ENCODE measurements around the gene CLPX.
"Not testable (repeated sequence)": the region's sequence is repeated elsewhere in the genome, so short reads cannot be mapped to it uniquely, and the experiment has no call there.

Gene CLPX

GRCh38 chr15:65197337-65197645 lies 12.1 kb upstream of the CLPX start:
- in situ Hi-C loops (cut with HindIII; ENCODE audit: low sequenced_read_pairs): no loop called here
- no peak overlapping the region for H3K4me3 ChIP-seq (ENCODE audit: low read depth, low read length)
- no peak for DNase-seq (ENCODE audit: low read depth)
- no peak for TF ChIP-seq CTCF (IDR thresholded peaks at IDR 0.05; ENCODE audit: low read depth, low read length, missing control alignments)

GRCh38 chr15:65196637-65197336 lies 11.6 kb upstream of the CLPX start:
- no peak overlapping the region for H3K4me3 ChIP-seq (ENCODE audit: low read depth, low read length)
- in situ Hi-C loops (cut with HindIII; ENCODE audit: low sequenced_read_pairs): no loop called here
- no peak for TF ChIP-seq CTCF (IDR thresholded peaks at IDR 0.05; ENCODE audit: low read depth, low read length, missing control alignments)
- DNase-seq (ENCODE audit: low read depth): no peak

GRCh38 chr15:65195548-65195923 lies 10.4 kb upstream of the CLPX start:
- no peak for TF ChIP-seq CTCF (IDR thresholded peaks at IDR 0.05; ENCODE audit: low read depth, low read length, missing control alignments)
- DNase-seq (ENCODE audit: low read depth): no peak
- H3K4me3 ChIP-seq (ENCODE audit: low read depth, low read length): no peak overlapping the region
- in situ Hi-C loops (cut with HindIII; ENCODE audit: low sequenced_read_pairs): no loop called here

GRCh38 chr15:65194826-65195547 lies 9.8 kb upstream of the CLPX start:
- H3K4me3 ChIP-seq (ENCODE audit: low read depth, low read length): no peak overlapping the region
- TF ChIP-seq CTCF (IDR thresholded peaks at IDR 0.05; ENCODE audit: low read depth, low read length, missing control alignments): peak; percentile 4
- no peak for DNase-seq (ENCODE audit: low read depth)
- in situ Hi-C loops (cut with HindIII; ENCODE audit: low sequenced_read_pairs): no loop called here

GRCh38 chr15:65192016-65192415 lies 6.9 kb upstream of the CLPX start:
- no peak overlapping the region for H3K4me3 ChIP-seq (ENCODE audit: low read depth, low read length)
- no peak for TF ChIP-seq CTCF (IDR thresholded peaks at IDR 0.05; ENCODE audit: low read depth, low read length, missing control alignments)
- in situ Hi-C loops (cut with HindIII; ENCODE audit: low sequenced_read_pairs): no loop called here
- DNase-seq (ENCODE audit: low read depth): no peak

GRCh38 chr15:65189102-65189740 lies 4.1 kb upstream of the CLPX start:
- DNase-seq (ENCODE audit: low read depth): peak; percentile 61
- TF ChIP-seq CTCF (IDR thresholded peaks at IDR 0.05; ENCODE audit: low read depth, low read length, missing control alignments): peak; percentile 81
- no peak overlapping the region for H3K4me3 ChIP-seq (ENCODE audit: low read depth, low read length)
- in situ Hi-C loops (cut with HindIII; ENCODE audit: low sequenced_read_pairs): no loop called here

GRCh38 chr15:65188472-65188871 lies 3.3 kb upstream of the CLPX start:
- DNase-seq (ENCODE audit: low read depth); in situ Hi-C loops (cut with HindIII; ENCODE audit: low sequenced_read_pairs); H3K4me3 ChIP-seq (ENCODE audit: low read depth, low read length): not testable (repeated sequence)

All from astrocyte of the cerebellum (primary cell).